Measurements from ENCODE around the gene NLN.
"Not testable (repeated sequence)": the region's sequence is repeated elsewhere in the genome, so short reads cannot be mapped to it uniquely, and the experiment has no call there.

The NLN gene

GRCh38 chr5:65721720-65722574 is at the start of gene NLN, which contains the start of gene SGTB:
Gene NLN (plus strand): TSS chr5:65722205. CDS start chr5:65722374, 169 bp downstream.
Gene SGTB (minus strand): TSS chr5:65722109. CDS start chr5:65720807, 1,302 bp downstream.
- DNase-seq = peak; percentile 49

GRCh38 chr5:65672796-65673195 is 49.2 kb upstream of the NLN start:
- DNase-seq = no peak

GRCh38 chr5:65674749-65675148 is 47.3 kb upstream of the NLN start:
- no peak for DNase-seq

- DNase-seq = not testable (repeated sequence)
Measured at GRCh38 chr5:65676056-65676455, 45.9 kb upstream of the NLN start.

- DNase-seq = no peak
Measured at GRCh38 chr5:65682148-65682547, 39.9 kb upstream of the NLN start.

GRCh38 chr5:65693121-65693520 is 28.9 kb upstream of the NLN start:
- DNase-seq = no peak

- DNase-seq = no peak
Measured at GRCh38 chr5:65695162-65695755, 26.7 kb upstream of the NLN start.

GRCh38 chr5:65695896-65696295 is 26.1 kb upstream of the NLN start:
- DNase-seq = no peak

- no peak for DNase-seq
Measured at GRCh38 chr5:65696892-65697291, 25.1 kb upstream of the NLN start.

GRCh38 chr5:65699338-65699737 is 22.7 kb upstream of the NLN start:
- no peak for DNase-seq

- no peak for DNase-seq
Measured at GRCh38 chr5:65702036-65702435, 20.0 kb upstream of the NLN start.

- no peak for DNase-seq
Measured at GRCh38 chr5:65704621-65705239, 17.3 kb upstream of the NLN start.

- DNase-seq = no peak
Measured at GRCh38 chr5:65707663-65708062, 14.3 kb upstream of the NLN start.

- DNase-seq = no peak
Measured at GRCh38 chr5:65708145-65708544, 13.9 kb upstream of the NLN start.

GRCh38 chr5:65718576-65719310 is 3.3 kb upstream of the NLN start:
- no peak for DNase-seq

GRCh38 chr5:65721050-65721719 is 820 bp upstream of the NLN start:
- peak; percentile 14 for DNase-seq

- peak; percentile 73 for DNase-seq
Measured at GRCh38 chr5:65722575-65723403, 784 bp downstream of the NLN start.

GRCh38 chr5:65727491-65728156 is 5.6 kb downstream of the NLN start:
- no peak for DNase-seq

- no peak for DNase-seq
Measured at GRCh38 chr5:65728218-65728617, 6.2 kb downstream of the NLN start.

- no peak for DNase-seq
Measured at GRCh38 chr5:65730910-65731309, 8.9 kb downstream of the NLN start.

- DNase-seq = not testable (repeated sequence)
Measured at GRCh38 chr5:65732046-65732445, 10.0 kb downstream of the NLN start.

Data from NCI-H2227 treated with DMSO at 0.1 percent for 48 hours (cell line).